SK-N-SH (cell line): ENCODE measurements around the gene OXER1. TPM values are rescaled to one million over a fixed set of nuclear protein-coding genes. Genes with fewer than 3 reads are reported as not detected.

Experiments
- CTCF ChIA-PET: fragments of 300-600, 350-600 bp; formaldehyde crosslinking; extraction: SDS; loops from one replicate; lab custom pipeline; 2021; lab: Yijun Ruan, JAX
- POLR2A ChIA-PET: fragments of 350-600 bp; sonication (Branson Sonifier 250); formaldehyde crosslinking; extraction: SDS; loops from one replicate; lab custom pipeline; 2020; ENCODE audit warnings: antibody characterized with exemption, inconsistent platforms; lab: Yijun Ruan, JAX
- DNase-seq: peaks from one replicate; pipeline ENCODE4 v3.0.0; 2012
- H2AFZ ChIP-seq: fragments of 200-600 bp; sonication (generic); 2 replicates; pipeline ENCODE4 v1.8.1; 2016; ENCODE audit warnings: antibody characterized with exemption, mild to moderate bottlenecking, low read depth
- H3F3A ChIP-seq: fragments of 200-600 bp; sonication (generic); replicated peaks from 2 replicates; pipeline ENCODE3; 2016; ENCODE audit warnings: antibody characterized with exemption, mild to moderate bottlenecking; ENCODE audit not compliant: insufficient read depth
- H3K27ac ChIP-seq, 2 experiments: fragments of 200-500 bp in 1 of 2; fragments of 200-600 bp in 1 of 2; sonication (Bioruptor generic) in 1 of 2; sonication (generic), shearing (Covaris generic) in 1 of 2; 2 replicates each; pipeline versions ENCODE4 v1.5.1 to v1.6.1; 2014 to 2016; ENCODE audit warnings: low read depth in 2 of 2, inconsistent platforms in 1 of 2, low read length in 1 of 2, mild to moderate bottlenecking in 1 of 2, mixed read lengths in 1 of 2
- H3K27me3 ChIP-seq: fragments of 200-600 bp; sonication (generic), shearing (Covaris generic); 2 replicates; pipeline ENCODE4 v1.6.1; 2016; ENCODE audit warnings: mixed run types; ENCODE audit not compliant: insufficient read depth
- H3K36me3 ChIP-seq, 2 experiments: fragments of 200-500 bp in 1 of 2; fragments of 200-600 bp in 1 of 2; sonication (Bioruptor generic) in 1 of 2; sonication (generic) in 1 of 2; replicated peaks in 1 of 2; 2 replicates each; pipeline versions ENCODE3 to v1.5.1; 2014 to 2016; ENCODE audit warnings: low read length in 1 of 2, mild to moderate bottlenecking in 1 of 2; ENCODE audit not compliant: insufficient read depth in 2 of 2, control insufficient read depth in 1 of 2
- H3K4me1 ChIP-seq, 2 experiments: fragments of 200-500 bp in 1 of 2; fragments of 200-600 bp in 1 of 2; sonication (Bioruptor generic) in 1 of 2; sonication (generic), shearing (Covaris generic) in 1 of 2; 2 replicates each; pipeline versions ENCODE4 v1.5.1 to v1.6.1; 2014 to 2016; ENCODE audit warnings: low read depth in 1 of 2, low read length in 1 of 2, mixed run types in 1 of 2; ENCODE audit not compliant: insufficient read depth in 2 of 2, control insufficient read depth in 1 of 2
- H3K4me2 ChIP-seq: fragments of 200-600 bp; sonication (generic), shearing (Covaris generic); 2 replicates; pipeline ENCODE4 v1.6.1; 2017; ENCODE audit warnings: mixed run types
- H3K4me3 ChIP-seq, 2 experiments: fragments of 200-500 bp in 1 of 2; fragments of 200-600 bp in 1 of 2; sonication (Bioruptor generic) in 1 of 2; sonication (generic), shearing (Covaris generic) in 1 of 2; 2 replicates each; pipeline versions ENCODE4 v1.5.1 to v1.8.1; 2014 to 2016; ENCODE audit warnings: low read depth in 2 of 2, inconsistent platforms in 1 of 2, low read length in 1 of 2, mild to moderate bottlenecking in 1 of 2, mixed read lengths in 1 of 2, moderate library complexity in 1 of 2
- H3K79me2 ChIP-seq: fragments of 200-600 bp; sonication (generic); 2 replicates; pipeline ENCODE4 v1.8.1; 2017; ENCODE audit warnings: mild to moderate bottlenecking; ENCODE audit not compliant: insufficient read depth
- H3K9ac ChIP-seq: fragments of 200-600 bp; sonication (generic); 2 replicates; pipeline ENCODE4 v1.6.1; 2017; ENCODE audit warnings: mixed run types
- H3K9me2 ChIP-seq: fragments of 200-600 bp; sonication (generic); 2 replicates; pipeline ENCODE4 v1.6.1; 2017; ENCODE audit warnings: mixed run types
- H3K9me3 ChIP-seq: fragments of 200-600 bp; sonication (generic); 2 replicates; pipeline ENCODE4 v1.6.1; 2017; ENCODE audit warnings: mixed run types, mild to moderate bottlenecking, moderate library complexity
- H4K20me1 ChIP-seq: fragments of 200-600 bp; sonication (generic); 2 replicates; pipeline ENCODE4 v1.6.1; 2017; ENCODE audit warnings: mild to moderate bottlenecking, mixed run types; ENCODE audit not compliant: insufficient read depth
- MEF2A ChIP-seq: IDR thresholded peaks from 2 replicates; pipeline ENCODE4 v1.4.0; 2012; ENCODE audit warnings: low read depth, borderline replicate concordance
- RFX5 ChIP-seq: IDR thresholded peaks from 2 replicates; pipeline ENCODE4 v1.6.1; 2012; ENCODE audit warnings: mild to moderate bottlenecking, improper control_type of control experiment, low read length
- RXRA ChIP-seq: IDR thresholded peaks from 2 replicates; pipeline ENCODE4 v1.4.0; 2012; ENCODE audit warnings: low read depth, mild to moderate bottlenecking, borderline replicate concordance
- TAF1 ChIP-seq: IDR thresholded peaks from 2 replicates; pipeline ENCODE4 v1.6.1; 2012; ENCODE audit warnings: low read depth, mild to moderate bottlenecking, low read length, moderate library complexity, borderline replicate concordance
- TEAD4 ChIP-seq: IDR thresholded peaks from 2 replicates; pipeline ENCODE4 v1.4.0; 2012; ENCODE audit warnings: mild to moderate bottlenecking, borderline replicate concordance; ENCODE audit not compliant: insufficient read depth
- WGBS: methylation state at CpG from one replicate; pipeline ENCODE4 v1.1.6; 2017; ENCODE audit warnings: low lambda C conversion rate; 5-methylcytosine and 5-hydroxymethylcytosine counted together
- polyA plus RNA-seq, 3 experiments: library from polyadenylated mRNA; depleted of rRNA; stranded (reverse); fragments of >200 nt; gene quantifications; 2 replicates each; pipeline ENCODE4 v1.2.3, GENCODE V29; 2012
- TF ChIP-seq, protein P1 (sequence below): IDR thresholded peaks from 2 replicates; pipeline ENCODE4 v1.4.0; 2012; ENCODE audit warnings: low read depth, borderline replicate concordance
- TF ChIP-seq, protein P2 (sequence below): fragments of 200-600 bp; sonication (generic); IDR thresholded peaks from 2 replicates; pipeline ENCODE4 v1.6.1; 2017; ENCODE audit warnings: antibody characterized with exemption, mild to moderate bottlenecking, moderate library complexity
- TF ChIP-seq, protein P3 (sequence below): fragments of 150-350 bp; IDR thresholded peaks from 2 replicates; pipeline ENCODE4 v1.6.1; 2016; ENCODE audit warnings: mild to moderate bottlenecking, low read depth, low read length
- TF ChIP-seq, protein P4 (sequence below): IDR thresholded peaks from 2 replicates; pipeline ENCODE4 v1.6.1; 2012; ENCODE audit warnings: mild to moderate bottlenecking, low read depth, low read length, moderate library complexity
- TF ChIP-seq, protein P5 (sequence below): IDR thresholded peaks from 2 replicates; pipeline ENCODE4 v1.4.0; 2012; ENCODE audit warnings: low read depth
- TF ChIP-seq, protein P6 (sequence below): fragments of 150-350 bp; IDR thresholded peaks from 2 replicates; pipeline ENCODE4 v1.6.1; 2017; ENCODE audit warnings: antibody characterized with exemption, low read length, low read depth, borderline replicate concordance

OXER1 gene
- polyA plus RNA-seq, 1 of the 3 experiments (the other 2 are of a cell fraction), result not detected

DNA sequence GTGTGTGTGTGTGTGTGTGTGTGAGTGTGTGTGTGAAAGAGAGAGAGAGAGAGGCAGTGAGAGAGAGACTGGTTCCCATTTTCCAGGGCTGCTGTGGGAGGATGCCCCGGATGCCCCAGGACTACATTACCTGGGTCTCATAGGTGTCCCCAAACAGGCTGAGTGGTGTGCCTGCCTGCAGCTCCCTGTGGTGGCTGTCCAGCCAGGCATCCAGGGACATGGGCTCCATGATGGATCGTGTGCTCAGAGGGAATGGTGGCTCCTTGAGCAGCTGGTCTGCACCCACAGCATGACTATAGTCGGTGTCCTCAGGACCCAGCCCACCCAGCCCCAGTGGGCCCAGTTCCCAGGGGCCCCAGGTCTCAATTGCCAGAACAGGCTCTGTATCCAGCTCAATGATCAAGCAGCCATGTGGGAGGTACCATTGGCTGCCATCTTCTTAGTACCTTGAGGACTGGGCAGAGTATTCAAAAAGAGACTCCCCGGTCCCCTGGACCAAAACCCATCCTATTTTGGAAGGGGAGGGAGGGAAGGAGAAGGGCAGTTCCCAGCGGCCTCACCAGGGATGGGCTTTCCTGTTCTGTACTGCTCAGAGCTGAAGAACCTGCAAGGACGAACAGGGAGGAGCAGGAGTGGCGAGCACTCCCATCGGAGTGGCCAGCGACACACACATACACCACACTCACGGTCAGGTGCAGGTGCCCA is 5.8 kb upstream of the OXER1 start:
- no peaks in the 10 kb centered on the region for H3K36me3 ChIP-seq
- H4K20me1 ChIP-seq, result no peaks in the 10 kb centered on the region

More for the DNA sequence above, 5.8 kb upstream of the OXER1 start:
- H3K79me2 ChIP-seq, result no peaks in the 10 kb centered on the region
- H3F3A ChIP-seq, result no peaks in the 10 kb centered on the region
- H3K9me2 ChIP-seq, result no peaks in the 10 kb centered on the region
- H3K9ac ChIP-seq, result no peak overlapping the region
- H3K27ac ChIP-seq, result no peak overlapping the region; a peak in 1 of 4 replicates
- CTCF ChIA-PET, result interaction anchor here (0.6 to 3.5 kb wide), 8 partner anchors 12 to 276 kb away, joined by 3 to 34 read pairs (median 4); partner anchors contain the start of gene KCNG3
- H3K27me3 ChIP-seq, result no peaks in the 10 kb centered on the region
- DNase-seq, result no peak
- H3K9me3 ChIP-seq, result no peaks in the 10 kb centered on the region
- peaks cover 0 to 21% of the 10 kb centered on the region in 2 experiments; a peak in 1 of 4 replicates for H3K4me1 ChIP-seq
- no peak for TF ChIP-seq RFX5
- no peak for TF ChIP-seq RXRA
- TF ChIP-seq, protein P1, sequence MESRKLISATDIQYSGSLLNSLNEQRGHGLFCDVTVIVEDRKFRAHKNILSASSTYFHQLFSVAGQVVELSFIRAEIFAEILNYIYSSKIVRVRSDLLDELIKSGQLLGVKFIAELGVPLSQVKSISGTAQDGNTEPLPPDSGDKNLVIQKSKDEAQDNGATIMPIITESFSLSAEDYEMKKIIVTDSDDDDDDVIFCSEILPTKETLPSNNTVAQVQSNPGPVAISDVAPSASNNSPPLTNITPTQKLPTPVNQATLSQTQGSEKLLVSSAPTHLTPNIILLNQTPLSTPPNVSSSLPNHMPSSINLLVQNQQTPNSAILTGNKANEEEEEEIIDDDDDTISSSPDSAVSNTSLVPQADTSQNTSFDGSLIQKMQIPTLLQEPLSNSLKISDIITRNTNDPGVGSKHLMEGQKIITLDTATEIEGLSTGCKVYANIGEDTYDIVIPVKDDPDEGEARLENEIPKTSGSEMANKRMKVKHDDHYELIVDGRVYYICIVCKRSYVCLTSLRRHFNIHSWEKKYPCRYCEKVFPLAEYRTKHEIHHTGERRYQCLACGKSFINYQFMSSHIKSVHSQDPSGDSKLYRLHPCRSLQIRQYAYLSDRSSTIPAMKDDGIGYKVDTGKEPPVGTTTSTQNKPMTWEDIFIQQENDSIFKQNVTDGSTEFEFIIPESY, result no peak
- TF ChIP-seq, protein P2, sequence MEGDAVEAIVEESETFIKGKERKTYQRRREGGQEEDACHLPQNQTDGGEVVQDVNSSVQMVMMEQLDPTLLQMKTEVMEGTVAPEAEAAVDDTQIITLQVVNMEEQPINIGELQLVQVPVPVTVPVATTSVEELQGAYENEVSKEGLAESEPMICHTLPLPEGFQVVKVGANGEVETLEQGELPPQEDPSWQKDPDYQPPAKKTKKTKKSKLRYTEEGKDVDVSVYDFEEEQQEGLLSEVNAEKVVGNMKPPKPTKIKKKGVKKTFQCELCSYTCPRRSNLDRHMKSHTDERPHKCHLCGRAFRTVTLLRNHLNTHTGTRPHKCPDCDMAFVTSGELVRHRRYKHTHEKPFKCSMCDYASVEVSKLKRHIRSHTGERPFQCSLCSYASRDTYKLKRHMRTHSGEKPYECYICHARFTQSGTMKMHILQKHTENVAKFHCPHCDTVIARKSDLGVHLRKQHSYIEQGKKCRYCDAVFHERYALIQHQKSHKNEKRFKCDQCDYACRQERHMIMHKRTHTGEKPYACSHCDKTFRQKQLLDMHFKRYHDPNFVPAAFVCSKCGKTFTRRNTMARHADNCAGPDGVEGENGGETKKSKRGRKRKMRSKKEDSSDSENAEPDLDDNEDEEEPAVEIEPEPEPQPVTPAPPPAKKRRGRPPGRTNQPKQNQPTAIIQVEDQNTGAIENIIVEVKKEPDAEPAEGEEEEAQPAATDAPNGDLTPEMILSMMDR, result no peak
- TF ChIP-seq, protein P3, sequence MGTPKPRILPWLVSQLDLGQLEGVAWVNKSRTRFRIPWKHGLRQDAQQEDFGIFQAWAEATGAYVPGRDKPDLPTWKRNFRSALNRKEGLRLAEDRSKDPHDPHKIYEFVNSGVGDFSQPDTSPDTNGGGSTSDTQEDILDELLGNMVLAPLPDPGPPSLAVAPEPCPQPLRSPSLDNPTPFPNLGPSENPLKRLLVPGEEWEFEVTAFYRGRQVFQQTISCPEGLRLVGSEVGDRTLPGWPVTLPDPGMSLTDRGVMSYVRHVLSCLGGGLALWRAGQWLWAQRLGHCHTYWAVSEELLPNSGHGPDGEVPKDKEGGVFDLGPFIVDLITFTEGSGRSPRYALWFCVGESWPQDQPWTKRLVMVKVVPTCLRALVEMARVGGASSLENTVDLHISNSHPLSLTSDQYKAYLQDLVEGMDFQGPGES, result no peak
- TF ChIP-seq, protein P4, sequence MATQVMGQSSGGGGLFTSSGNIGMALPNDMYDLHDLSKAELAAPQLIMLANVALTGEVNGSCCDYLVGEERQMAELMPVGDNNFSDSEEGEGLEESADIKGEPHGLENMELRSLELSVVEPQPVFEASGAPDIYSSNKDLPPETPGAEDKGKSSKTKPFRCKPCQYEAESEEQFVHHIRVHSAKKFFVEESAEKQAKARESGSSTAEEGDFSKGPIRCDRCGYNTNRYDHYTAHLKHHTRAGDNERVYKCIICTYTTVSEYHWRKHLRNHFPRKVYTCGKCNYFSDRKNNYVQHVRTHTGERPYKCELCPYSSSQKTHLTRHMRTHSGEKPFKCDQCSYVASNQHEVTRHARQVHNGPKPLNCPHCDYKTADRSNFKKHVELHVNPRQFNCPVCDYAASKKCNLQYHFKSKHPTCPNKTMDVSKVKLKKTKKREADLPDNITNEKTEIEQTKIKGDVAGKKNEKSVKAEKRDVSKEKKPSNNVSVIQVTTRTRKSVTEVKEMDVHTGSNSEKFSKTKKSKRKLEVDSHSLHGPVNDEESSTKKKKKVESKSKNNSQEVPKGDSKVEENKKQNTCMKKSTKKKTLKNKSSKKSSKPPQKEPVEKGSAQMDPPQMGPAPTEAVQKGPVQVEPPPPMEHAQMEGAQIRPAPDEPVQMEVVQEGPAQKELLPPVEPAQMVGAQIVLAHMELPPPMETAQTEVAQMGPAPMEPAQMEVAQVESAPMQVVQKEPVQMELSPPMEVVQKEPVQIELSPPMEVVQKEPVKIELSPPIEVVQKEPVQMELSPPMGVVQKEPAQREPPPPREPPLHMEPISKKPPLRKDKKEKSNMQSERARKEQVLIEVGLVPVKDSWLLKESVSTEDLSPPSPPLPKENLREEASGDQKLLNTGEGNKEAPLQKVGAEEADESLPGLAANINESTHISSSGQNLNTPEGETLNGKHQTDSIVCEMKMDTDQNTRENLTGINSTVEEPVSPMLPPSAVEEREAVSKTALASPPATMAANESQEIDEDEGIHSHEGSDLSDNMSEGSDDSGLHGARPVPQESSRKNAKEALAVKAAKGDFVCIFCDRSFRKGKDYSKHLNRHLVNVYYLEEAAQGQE, result no peak
- no peak for TF ChIP-seq TEAD4
- TF ChIP-seq TAF1, result no peak
- no peak for TF ChIP-seq MEF2A
- TF ChIP-seq, protein P5, sequence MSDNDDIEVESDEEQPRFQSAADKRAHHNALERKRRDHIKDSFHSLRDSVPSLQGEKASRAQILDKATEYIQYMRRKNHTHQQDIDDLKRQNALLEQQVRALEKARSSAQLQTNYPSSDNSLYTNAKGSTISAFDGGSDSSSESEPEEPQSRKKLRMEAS, result no peak
- TF ChIP-seq, protein P6, sequence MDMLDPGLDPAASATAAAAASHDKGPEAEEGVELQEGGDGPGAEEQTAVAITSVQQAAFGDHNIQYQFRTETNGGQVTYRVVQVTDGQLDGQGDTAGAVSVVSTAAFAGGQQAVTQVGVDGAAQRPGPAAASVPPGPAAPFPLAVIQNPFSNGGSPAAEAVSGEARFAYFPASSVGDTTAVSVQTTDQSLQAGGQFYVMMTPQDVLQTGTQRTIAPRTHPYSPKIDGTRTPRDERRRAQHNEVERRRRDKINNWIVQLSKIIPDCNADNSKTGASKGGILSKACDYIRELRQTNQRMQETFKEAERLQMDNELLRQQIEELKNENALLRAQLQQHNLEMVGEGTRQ, result no peak
- no peak overlapping the region for H2AFZ ChIP-seq
- H3K4me3 ChIP-seq, result no peak overlapping the region
- no peak overlapping the region for H3K4me2 ChIP-seq
- POLR2A ChIA-PET, result no interaction called here
- WGBS, result 91% methylated on average over 8 of the region's 10 CpGs
